Esophagus squamous epithelium (tissue), 5 donors: ENCODE measurements around the gene TRNP1. TPM values are rescaled to one million over a fixed set of nuclear protein-coding genes. Genes with fewer than 3 reads are reported as not detected.

ENCODE experiments used
- DNase-seq: peaks from one replicate; lab custom pipeline; 2025; lab: John Stamatoyannopoulos, UW
- H3K27ac ChIP-seq, 4 donors: fragments of 200-600 bp; sonication (generic); one replicate each; pipeline ENCODE4 v1.5.1; 2016 to 2019; ENCODE audit warnings: mild to moderate bottlenecking in 1 of 4
- H3K27me3 ChIP-seq, 4 donors: fragments of 200-600 bp; sonication (generic); 1 replicate in 3 of 4; 2 replicates in 1 of 4; pipeline versions ENCODE4 v1.5.1 to v1.6.0; 2017 to 2021; ENCODE audit warnings: antibody characterized with exemption in 1 of 4
- H3K36me3 ChIP-seq, 3 donors: fragments of 200-600 bp; sonication (generic); one replicate each; pipeline ENCODE4 v1.5.1; 2016 to 2019
- H3K4me1 ChIP-seq, 3 donors: fragments of 200-600 bp; sonication (generic); one replicate each; pipeline ENCODE4 v1.5.1; 2017 to 2019
- H3K4me3 ChIP-seq, 4 donors: fragments of 200-600 bp; sonication (generic); 1 replicate in 3 of 4; 2 replicates in 1 of 4; pipeline ENCODE4 v1.5.1; 2016 to 2019; ENCODE audit warnings: mild to moderate bottlenecking in 2 of 4, moderate library complexity in 1 of 4
- H3K9me3 ChIP-seq, 3 donors: fragments of 200-600 bp; sonication (generic); one replicate each; pipeline ENCODE4 v1.5.1; 2016 to 2019
- POLR2A ChIP-seq, 4 donors: fragments of 450-650 bp; IDR thresholded peaks; one replicate each; pipeline ENCODE4 v1.6.1; 2017; ENCODE audit warnings: antibody characterized with exemption in 4 of 4, mild to moderate bottlenecking in 4 of 4, moderate library complexity in 3 of 4
- WGBS, 2 donors: methylation state at CpG; one replicate each; pipeline ENCODE4 v1.1.5; 2018; 5-methylcytosine and 5-hydroxymethylcytosine counted together
- intact Hi-C: fragments of 100-400 bp; cut with DNase I; formaldehyde crosslinking; loops from one replicate; pipeline ENCODE4 v1.15.0; 2022
- total RNA-seq, 4 donors: library from RNA; depleted of rRNA; stranded (reverse); fragments of >200 nt; gene quantifications; one replicate each; pipeline ENCODE4 v1.1.0, GENCODE V29; 2016
- TF ChIP-seq, protein P1 (sequence below), 6 experiments: fragments of 450-650 bp in 4 of 6; fragments of 200-600 bp in 2 of 6; sonication (generic) in 2 of 6; IDR thresholded peaks; one replicate each; pipeline ENCODE4 v1.5.1; 2016 to 2019; ENCODE audit warnings: antibody characterized with exemption in 6 of 6, mild to moderate bottlenecking in 4 of 6, moderate library complexity in 4 of 6
- donor health status: DM: yes; HTN: yes; CAD: no.

The TRNP1 gene
- total RNA-seq, 4 donors from 2014 or later, result 26.9 to 208 (median 64.5) TPM

DNA sequence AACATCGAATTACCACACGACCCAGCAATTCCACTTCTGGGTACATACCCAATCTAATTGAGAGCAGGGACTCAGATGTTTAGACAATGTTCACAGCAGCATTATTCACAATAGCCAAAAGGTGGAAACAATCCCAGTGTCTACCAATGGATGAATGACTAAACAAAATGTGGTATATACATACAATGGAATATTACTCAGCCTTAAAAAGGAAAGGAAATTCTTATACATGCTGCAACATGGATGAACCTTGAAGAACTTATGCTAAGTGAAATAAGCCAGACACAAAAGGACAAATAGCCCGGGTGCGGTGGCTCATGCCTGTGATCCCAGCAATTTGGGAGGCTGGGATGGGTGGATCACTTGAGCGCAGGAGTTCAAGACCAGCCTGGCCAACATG lies 40.1 kb upstream of the TRNP1 start:
- no peak for TF ChIP-seq POLR2A (IDR thresholded peaks at IDR 0.05)
- TF ChIP-seq, protein P1, sequence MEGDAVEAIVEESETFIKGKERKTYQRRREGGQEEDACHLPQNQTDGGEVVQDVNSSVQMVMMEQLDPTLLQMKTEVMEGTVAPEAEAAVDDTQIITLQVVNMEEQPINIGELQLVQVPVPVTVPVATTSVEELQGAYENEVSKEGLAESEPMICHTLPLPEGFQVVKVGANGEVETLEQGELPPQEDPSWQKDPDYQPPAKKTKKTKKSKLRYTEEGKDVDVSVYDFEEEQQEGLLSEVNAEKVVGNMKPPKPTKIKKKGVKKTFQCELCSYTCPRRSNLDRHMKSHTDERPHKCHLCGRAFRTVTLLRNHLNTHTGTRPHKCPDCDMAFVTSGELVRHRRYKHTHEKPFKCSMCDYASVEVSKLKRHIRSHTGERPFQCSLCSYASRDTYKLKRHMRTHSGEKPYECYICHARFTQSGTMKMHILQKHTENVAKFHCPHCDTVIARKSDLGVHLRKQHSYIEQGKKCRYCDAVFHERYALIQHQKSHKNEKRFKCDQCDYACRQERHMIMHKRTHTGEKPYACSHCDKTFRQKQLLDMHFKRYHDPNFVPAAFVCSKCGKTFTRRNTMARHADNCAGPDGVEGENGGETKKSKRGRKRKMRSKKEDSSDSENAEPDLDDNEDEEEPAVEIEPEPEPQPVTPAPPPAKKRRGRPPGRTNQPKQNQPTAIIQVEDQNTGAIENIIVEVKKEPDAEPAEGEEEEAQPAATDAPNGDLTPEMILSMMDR (IDR thresholded peaks at IDR 0.05), result no peak
- intact Hi-C loops, result no loop called here
- no peak for DNase-seq
- Histone ChIP-seq H3K27ac (no peak overlapping the region), H3K4me1 (peaks cover 0 to 3% (median 0%) of the 10 kb centered on the region in 3 donors), H3K36me3 (peaks cover 0 to 66% (median 8%) of the 10 kb centered on the region in 3 donors), H3K27me3 (peaks cover 0 to 26% (median 0%) of the 10 kb centered on the region in 4 donors), H3K4me3 (no peak overlapping the region), H3K9me3 (peaks cover 0 to 7% (median 0%) of the 10 kb centered on the region in 3 donors)
- 89 to 90% methylated on average over 4 to 5 of the region's 5 CpGs for WGBS, 2 donors

DNA sequence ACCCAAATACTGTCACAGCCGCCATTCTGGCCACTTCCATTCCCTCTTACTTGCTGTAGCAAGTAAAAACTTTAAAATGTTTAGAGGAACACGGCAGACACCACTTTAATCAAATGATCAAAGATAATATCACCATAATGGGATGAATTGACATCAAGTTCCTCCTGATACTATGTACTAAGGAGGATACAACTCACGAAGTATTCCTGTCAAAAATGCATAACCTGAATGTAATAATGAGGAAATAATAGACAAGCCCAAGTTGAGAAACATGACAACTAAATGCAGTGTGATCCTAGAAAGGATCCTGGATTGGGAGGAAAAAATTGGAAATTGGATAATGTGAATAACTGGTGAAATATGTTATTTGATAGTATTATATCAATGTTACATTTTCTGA lies 37.2 kb upstream of the TRNP1 start:
- H3K4me1 ChIP-seq, result peaks cover 9 to 32% (median 12%) of the 10 kb centered on the region in 3 donors
- intact Hi-C loops, result no loop called here
- no peak overlapping the region for H3K4me3 ChIP-seq
- H3K27ac ChIP-seq, result no peak overlapping the region
- H3K9me3 ChIP-seq, result peaks cover 0 to 7% (median 0%) of the 10 kb centered on the region in 3 donors
- DNase-seq, result no peak
- H3K36me3 ChIP-seq, result peaks cover 0 to 37% (median 5%) of the 10 kb centered on the region in 3 donors
- 87 to 90% methylated on average over 3 of the region's 3 CpGs for WGBS, 2 donors
- TF ChIP-seq, protein P1 (IDR thresholded peaks at IDR 0.05), result no peak
- TF ChIP-seq POLR2A (IDR thresholded peaks at IDR 0.05), result no peak
- peaks cover 0 to 55% (median 6%) of the 10 kb centered on the region in 4 donors for H3K27me3 ChIP-seq

DNA sequence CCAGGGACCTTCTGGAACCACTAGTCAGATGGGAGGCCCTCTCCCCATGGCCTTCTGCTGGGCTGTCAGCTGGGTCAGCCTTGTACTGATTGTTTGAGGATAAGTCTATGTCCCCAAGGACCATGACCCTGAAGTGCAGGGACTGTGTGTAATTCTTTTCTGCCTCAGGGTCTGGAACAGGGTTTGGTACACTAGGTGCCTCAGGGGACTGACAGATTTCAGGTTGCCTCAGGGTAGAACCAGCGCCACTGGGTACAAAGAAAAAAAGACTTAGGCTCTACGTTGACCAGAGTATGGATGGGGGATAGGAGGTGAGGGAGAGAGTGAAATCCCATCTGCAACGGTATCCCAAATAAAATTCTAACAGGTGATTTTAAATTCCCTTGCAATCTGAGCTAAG lies 36.2 kb upstream of the TRNP1 start:
- peaks cover 10 to 42% (median 12%) of the 10 kb centered on the region in 3 donors for H3K4me1 ChIP-seq
- TF ChIP-seq POLR2A (IDR thresholded peaks at IDR 0.05), result no peak
- TF ChIP-seq, protein P1 (IDR thresholded peaks at IDR 0.05), result no peak
- peaks cover 0 to 63% (median 6%) of the 10 kb centered on the region in 4 donors for H3K27me3 ChIP-seq
- peaks cover 0 to 27% (median 0%) of the 10 kb centered on the region in 3 donors for H3K36me3 ChIP-seq
- intact Hi-C loops, result no loop called here
- no peak overlapping the region for H3K27ac ChIP-seq
- 88 to 91% methylated on average over 3 of the region's 3 CpGs for WGBS, 2 donors
- no peak for DNase-seq
- H3K4me3 ChIP-seq, result no peak overlapping the region
- H3K9me3 ChIP-seq, result peaks cover 0 to 7% (median 0%) of the 10 kb centered on the region in 3 donors

DNA sequence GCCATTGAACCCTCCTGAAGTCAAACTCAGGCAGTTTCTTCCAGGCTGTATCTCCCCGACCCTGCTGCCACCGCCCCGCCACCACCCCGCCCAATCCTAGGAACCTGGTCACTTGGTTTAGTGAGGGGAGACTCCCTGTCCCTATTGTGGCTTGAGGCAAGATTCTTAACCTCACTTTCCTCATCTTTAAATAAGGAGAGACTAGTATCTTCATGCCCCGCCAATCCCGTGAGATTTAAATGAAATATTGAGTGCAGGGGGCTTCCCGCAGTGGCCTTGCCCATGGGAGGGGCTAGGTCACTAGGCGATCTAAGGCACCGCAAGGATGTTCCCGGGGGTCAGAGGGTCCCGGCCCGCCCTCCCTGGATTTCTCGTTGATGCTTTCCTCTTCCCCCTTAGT lies 34.2 kb upstream of the TRNP1 start:
- Histone ChIP-seq H3K27me3 (peaks cover 0 to 67% (median 6%) of the 10 kb centered on the region in 4 donors), H3K9me3 (peaks cover 0 to 7% (median 0%) of the 10 kb centered on the region in 3 donors), H3K27ac (peak overlapping the region in 3 of 4 donors; percentile 86 to 91 (median 90)), H3K4me3 (peak overlapping the region; percentile 66 to 88 (median 76)), H3K4me1 (peaks cover 10 to 43% (median 12%) of the 10 kb centered on the region in 3 donors), H3K36me3 (peaks cover 0 to 13% (median 0%) of the 10 kb centered on the region in 3 donors)
- TF ChIP-seq POLR2A (IDR thresholded peaks at IDR 0.05), result no peak
- TF ChIP-seq, protein P1 (IDR thresholded peaks at IDR 0.05), result no peak
- 18 to 55% methylated on average over 4 to 9 of the region's 13 CpGs for WGBS, 2 donors
- no peak for DNase-seq
- intact Hi-C loops, result no loop called here

DNA sequence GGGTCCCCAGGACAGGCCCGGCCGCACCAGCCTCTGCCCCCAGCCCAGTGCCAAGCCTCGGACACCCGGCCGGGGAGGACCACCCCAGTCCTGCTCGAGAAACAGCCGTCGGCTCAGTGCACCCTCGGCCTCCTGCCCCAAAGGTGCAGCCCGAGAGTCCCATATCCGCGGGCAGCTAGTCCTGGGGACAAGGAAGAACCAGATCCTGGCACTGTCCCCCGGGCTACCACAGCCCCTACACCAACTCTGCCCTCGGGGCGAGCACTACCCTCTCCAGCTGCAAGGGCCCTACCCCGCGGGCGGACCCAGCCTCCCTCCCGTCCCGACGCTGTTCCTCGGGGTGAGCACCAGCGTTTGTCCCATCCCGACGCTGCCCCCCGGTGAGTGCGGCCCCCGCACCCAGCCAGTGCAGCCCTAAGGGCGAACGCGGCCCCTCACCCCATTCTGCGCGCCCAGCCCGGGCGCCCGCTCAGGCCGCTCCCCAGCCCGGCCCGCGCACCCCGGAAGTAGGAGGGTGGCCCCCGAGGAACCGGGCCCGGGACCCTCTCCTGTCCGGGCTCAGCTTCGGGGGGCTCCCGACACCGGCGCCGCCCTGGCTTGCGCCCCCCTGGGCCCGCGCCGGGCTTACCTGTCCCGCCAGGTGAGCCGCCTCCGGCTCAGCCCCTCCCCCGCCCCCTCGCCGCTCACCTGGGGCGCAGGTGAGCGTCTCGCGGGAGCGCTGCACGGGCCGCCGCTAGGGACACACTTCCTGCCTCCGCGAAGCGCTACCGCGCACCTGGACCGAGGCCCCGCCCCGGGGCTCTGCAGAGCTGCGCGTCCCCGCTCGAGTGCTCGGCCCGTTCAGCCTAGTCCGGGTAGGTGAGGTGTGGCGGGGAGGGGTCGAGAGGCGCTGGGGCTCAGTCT lies 33.5 kb upstream of the TRNP1 start, which contains the start of gene KDF1:
Gene KDF1 (minus strand): TSS at position 747 of the 903 bp plus-strand sequence. CDS start 8,088 bp downstream, outside the sequence.
- Histone ChIP-seq H3K36me3 (peaks cover 0 to 9% (median 0%) of the 10 kb centered on the region in 3 donors), H3K9me3 (peaks cover 0 to 7% (median 0%) of the 10 kb centered on the region in 3 donors), H3K27ac (peak within 1 kb of the TSS; percentile 3 to 91 (median 88)), H3K4me3 (peak within 1 kb of the TSS; percentile 66 to 88 (median 76)), H3K4me1 (peaks cover 10 to 43% (median 12%) of the 10 kb centered on the region in 3 donors), H3K27me3 (peaks cover 0 to 69% (median 6%) of the 10 kb centered on the region in 4 donors)
- WGBS, 2 donors, result 0% methylated on average over 2 to 5 of the region's 86 CpGs
- DNase-seq, result no peak
- TF ChIP-seq, protein P1 (IDR thresholded peaks at IDR 0.05), result peak in 5 of 6 experiments; percentile 10 to 59 (median 37)
- TF ChIP-seq POLR2A (IDR thresholded peaks at IDR 0.05), result peak in 3 of 4 donors; percentile 40 to 79 (median 65)
- intact Hi-C loops, result no loop called here
